K562 (cell line): Measurements from ENCODE around the gene METRN. TPM values are rescaled to one million over a fixed set of nuclear protein-coding genes. Genes with fewer than 3 reads are reported as not detected.

Experiments
- AFF4 ChIP-seq: sonication (generic); formaldehyde crosslinking; IDR thresholded peaks from 2 replicates; pipeline ENCODE4 v1.8.0; 2023; ENCODE audit warnings: mild to moderate bottlenecking, missing genetic modification reagents
- BMI1 ChIP-seq: fragments of 150-350 bp; IDR thresholded peaks from 2 replicates; pipeline ENCODE4 v1.6.1; 2014; ENCODE audit warnings: low read length
- GMEB1 ChIP-seq: fragments of 250-450 bp; sonication (Bioruptor Pico); IDR thresholded peaks from 2 replicates; pipeline ENCODE4 v1.4.0; 2020; ENCODE audit warnings: mild to moderate bottlenecking
- HDAC1 ChIP-seq, 2 experiments: fragments of 450-650 bp; IDR thresholded peaks; 2 replicates each; pipeline ENCODE4 v1.6.1; 2016 to 2017; ENCODE audit warnings: inconsistent platforms in 1 of 2, mild to moderate bottlenecking in 1 of 2, moderate library complexity in 1 of 2
- KDM5B ChIP-seq: fragments of 200-600 bp; sonication (generic); IDR thresholded peaks from 2 replicates; pipeline ENCODE4 v1.6.1; 2012; ENCODE audit warnings: low read depth, mild to moderate bottlenecking, moderate library complexity, low read length, control low read depth, inconsistent platforms; ENCODE audit not compliant: insufficient replicate concordance
- NONO ChIP-seq, 2 experiments: fragments of 200-400 bp in 1 of 2; fragments of 450-650 bp in 1 of 2; formaldehyde crosslinking in 1 of 2; IDR thresholded peaks; 2 replicates each; pipeline ENCODE4 v1.6.1; 2017; ENCODE audit warnings: low read depth in 2 of 2, mild to moderate bottlenecking in 2 of 2, moderate library complexity in 2 of 2, low read length in 1 of 2
- POLR2H ChIP-seq: IDR thresholded peaks from 2 replicates; pipeline ENCODE4 v1.6.1; 2016; ENCODE audit warnings: missing genetic modification characterization, low read depth, mild to moderate bottlenecking, control low read depth, missing compliant biosample characterization, moderate library complexity
- SRSF3 ChIP-seq: fragments of 200-400 bp; formaldehyde crosslinking; IDR thresholded peaks from 2 replicates; pipeline ENCODE4 v1.6.1; 2016; ENCODE audit warnings: mild to moderate bottlenecking, low read length, moderate library complexity; ENCODE audit not compliant: insufficient read depth
- TARDBP ChIP-seq: fragments of 450-650 bp; IDR thresholded peaks from 2 replicates; pipeline ENCODE4 v1.6.1; 2016
- THAP7 ChIP-seq: fragments of 250-450 bp; sonication (Bioruptor Pico); IDR thresholded peaks from 2 replicates; pipeline ENCODE4 v1.5.0; 2021
- USF2 ChIP-seq: sonication (generic); formaldehyde crosslinking; IDR thresholded peaks from 2 replicates; pipeline ENCODE4 v1.5.0; 2020; ENCODE audit warnings: missing genetic modification reagents
- ZNF224 ChIP-seq: sonication (generic); formaldehyde crosslinking; IDR thresholded peaks from 2 replicates; pipeline ENCODE4 v1.8.0; 2022; ENCODE audit warnings: mild to moderate bottlenecking, missing genetic modification reagents
- polyA plus RNA-seq, 8 experiments: library from polyadenylated mRNA; depleted of rRNA in 4 of 8; stranded (reverse) in 5 of 8; unstranded in 3 of 8; fragments of >200 nt; fragmentation: Nextera tagmentation in 2 of 8; fragmentation: Illumina TruSeq in 1 of 8; extraction: Ambion mirVana in 2 of 8; extraction: Trizol in 1 of 8; gene quantifications; 2 replicates each; pipeline versions ENCODE4 v1.2.1 to v1.2.3, GENCODE V29; 2011 to 2014; ENCODE audit warnings: inconsistent platforms in 1 of 8, missing spikeins in 1 of 8
- total RNA-seq, 7 experiments: library from RNA; depleted of rRNA in 6 of 7; stranded (reverse); fragments of >200 nt in 6 of 7; fragmentation: Illumina TruSeq in 2 of 7; extraction: Trizol in 2 of 7; gene quantifications; 2 replicates each; pipeline versions ENCODE4 v1.2.1 to v1.2.3, GENCODE V29; 2011 to 2021; ENCODE audit warnings: low replicate concordance in 1 of 7
- TF ChIP-seq, protein P1 (sequence below): fragments of 250-450 bp; sonication (Bioruptor Pico); IDR thresholded peaks from 2 replicates; pipeline ENCODE4 v1.4.0; 2020; ENCODE audit warnings: mild to moderate bottlenecking, moderate library complexity, borderline replicate concordance
- TF ChIP-seq, protein P2 (sequence below), 2 experiments: IDR thresholded peaks; 2 replicates each; pipeline ENCODE4 v1.6.1; 2011; ENCODE audit warnings: borderline replicate concordance in 1 of 2, control low read depth in 1 of 2, low read depth in 1 of 2, low read length in 1 of 2, mild to moderate bottlenecking in 1 of 2, mixed read lengths in 1 of 2, moderate library complexity in 1 of 2; ENCODE audit not compliant: insufficient read depth in 1 of 2, insufficient read length in 1 of 2, poor library complexity in 1 of 2, severe bottlenecking in 1 of 2; ENCODE audit errors: extremely low read depth in 1 of 2

The METRN gene
- total and polyA plus RNA-seq, 9 of the 15 experiments (the other 6 are each of a cell fraction or from before 2014, with no cell fraction given) = 0.20 to 89.8 (median 15.4) TPM

- TF ChIP-seq AFF4 (CRISPR knock-in tag) = no peak
- TF ChIP-seq, protein P1, sequence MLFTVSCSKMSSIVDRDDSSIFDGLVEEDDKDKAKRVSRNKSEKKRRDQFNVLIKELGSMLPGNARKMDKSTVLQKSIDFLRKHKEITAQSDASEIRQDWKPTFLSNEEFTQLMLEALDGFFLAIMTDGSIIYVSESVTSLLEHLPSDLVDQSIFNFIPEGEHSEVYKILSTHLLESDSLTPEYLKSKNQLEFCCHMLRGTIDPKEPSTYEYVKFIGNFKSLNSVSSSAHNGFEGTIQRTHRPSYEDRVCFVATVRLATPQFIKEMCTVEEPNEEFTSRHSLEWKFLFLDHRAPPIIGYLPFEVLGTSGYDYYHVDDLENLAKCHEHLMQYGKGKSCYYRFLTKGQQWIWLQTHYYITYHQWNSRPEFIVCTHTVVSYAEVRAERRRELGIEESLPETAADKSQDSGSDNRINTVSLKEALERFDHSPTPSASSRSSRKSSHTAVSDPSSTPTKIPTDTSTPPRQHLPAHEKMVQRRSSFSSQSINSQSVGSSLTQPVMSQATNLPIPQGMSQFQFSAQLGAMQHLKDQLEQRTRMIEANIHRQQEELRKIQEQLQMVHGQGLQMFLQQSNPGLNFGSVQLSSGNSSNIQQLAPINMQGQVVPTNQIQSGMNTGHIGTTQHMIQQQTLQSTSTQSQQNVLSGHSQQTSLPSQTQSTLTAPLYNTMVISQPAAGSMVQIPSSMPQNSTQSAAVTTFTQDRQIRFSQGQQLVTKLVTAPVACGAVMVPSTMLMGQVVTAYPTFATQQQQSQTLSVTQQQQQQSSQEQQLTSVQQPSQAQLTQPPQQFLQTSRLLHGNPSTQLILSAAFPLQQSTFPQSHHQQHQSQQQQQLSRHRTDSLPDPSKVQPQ (CRISPR knock-in tag) = no peak
- peak; percentile 63 for TF ChIP-seq THAP7 (CRISPR knock-in tag)
- peak; percentile 67; the same call in 1 of the 2 replicates for TF ChIP-seq POLR2H (tag)
- no peak for TF ChIP-seq ZNF224 (CRISPR knock-in tag)
- TF ChIP-seq SRSF3 = no peak
- 0 out of 2 replicates have a peak, but pooled peaks have one; percentile 43 for TF ChIP-seq GMEB1 (CRISPR knock-in tag)
- 0 out of 4 replicates have a peak, but pooled peaks of 1 of the 2 experiments have one; percentile 20 for TF ChIP-seq HDAC1 (IDR thresholded peaks at IDR 0.05)
- 0 out of 2 replicates have a peak, but pooled peaks have one; percentile 3 for TF ChIP-seq USF2 (CRISPR knock-in tag)
- TF ChIP-seq KDM5B = peak; percentile 72
- peak; percentile 97 for TF ChIP-seq BMI1
- peak; percentile 70 to 86; a peak in 3 of 4 replicates for TF ChIP-seq NONO (IDR thresholded peaks at IDR 0.05; ENCODE audit: low read depth in 2 of 2, low read length in 1 of 2)
- 0 out of 2 replicates have a peak, but pooled peaks have one; percentile 2 for TF ChIP-seq TARDBP
- TF ChIP-seq, protein P2, sequence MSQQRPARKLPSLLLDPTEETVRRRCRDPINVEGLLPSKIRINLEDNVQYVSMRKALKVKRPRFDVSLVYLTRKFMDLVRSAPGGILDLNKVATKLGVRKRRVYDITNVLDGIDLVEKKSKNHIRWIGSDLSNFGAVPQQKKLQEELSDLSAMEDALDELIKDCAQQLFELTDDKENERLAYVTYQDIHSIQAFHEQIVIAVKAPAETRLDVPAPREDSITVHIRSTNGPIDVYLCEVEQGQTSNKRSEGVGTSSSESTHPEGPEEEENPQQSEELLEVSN (IDR thresholded peaks at IDR 0.05; ENCODE audit: borderline replicate concordance in 1 of 2, extremely low read depth in 1 of 2, insufficient read depth in 1 of 2, insufficient read length in 1 of 2, low read depth in 1 of 2, low read length in 1 of 2, poor library complexity in 1 of 2, severe bottlenecking in 1 of 2) = peak; percentile 99
Observed at GRCh38 chr16:684071-684794, 30.7 kb upstream of the METRN start, which contains the start of gene JMJD8 (continued).
